Calu3 (cell line): ENCODE measurements around the gene SLC5A10. TPM values are rescaled to one million over a fixed set of nuclear protein-coding genes. Genes with fewer than 3 reads are reported as not detected.

ENCODE experiments used
- BruUV-seq: library from RNA; stranded (reverse); fragments of 400-500 nt; replicated peaks from 2 replicates; lab custom pipeline; 2021; lab: Mats Ljungman, UMichigan
- CTCF ChIA-PET: fragments of 300-600 bp; sonication (Branson Sonifier 250); formaldehyde crosslinking; loops from one replicate; lab custom pipeline; 2022; ENCODE audit warnings: antibody characterized with exemption; lab: Charles Lee
- DNase-seq: peaks from one replicate; pipeline ENCODE4 v3.0.0; 2022
- H3K27ac Mint-ChIP-seq: one replicate; pipeline ENCODE4 v1.8.0; 2022; ENCODE audit warnings: mixed read lengths; ENCODE audit not compliant: unreplicated experiment
- H3K27me3 Mint-ChIP-seq: one replicate; pipeline ENCODE4 v1.8.0; 2022; ENCODE audit warnings: mixed read lengths; ENCODE audit not compliant: unreplicated experiment
- H3K36me3 Mint-ChIP-seq: one replicate; pipeline ENCODE4 v1.8.0; 2022; ENCODE audit warnings: mild to moderate bottlenecking, moderate library complexity, mixed read lengths; ENCODE audit not compliant: insufficient read depth, unreplicated experiment
- H3K4me1 Mint-ChIP-seq: one replicate; pipeline ENCODE4 v1.8.0; 2022; ENCODE audit warnings: mild to moderate bottlenecking, low read depth, mixed read lengths; ENCODE audit not compliant: unreplicated experiment
- H3K4me3 Mint-ChIP-seq: one replicate; pipeline ENCODE4 v1.8.0; 2022; ENCODE audit warnings: mild to moderate bottlenecking, low read depth, moderate library complexity, mixed read lengths; ENCODE audit not compliant: unreplicated experiment
- H3K9me3 Mint-ChIP-seq: one replicate; pipeline ENCODE4 v1.8.0; 2022; ENCODE audit warnings: low read depth, mixed read lengths; ENCODE audit not compliant: unreplicated experiment
- intact Hi-C: fragments of 100-400 bp; cut with micrococcal nuclease; formaldehyde crosslinking; loops from one replicate; pipeline ENCODE4 v1.10.0; 2022; ENCODE audit not compliant: unreplicated experiment
- total RNA-seq: library from RNA; stranded (reverse); gene quantifications from 2 replicates; pipeline ENCODE4 v1.2.3, GENCODE V29; 2022
- TF ChIP-seq, protein P1 (sequence below): fragments of 200-600 bp; IDR thresholded peaks from one replicate; pipeline ENCODE4 v1.8.0; 2022; ENCODE audit warnings: antibody characterized with exemption; ENCODE audit not compliant: unreplicated experiment

The SLC5A10 gene
- total RNA-seq, 1 experiment from 2014 or later: not detected

DNA sequence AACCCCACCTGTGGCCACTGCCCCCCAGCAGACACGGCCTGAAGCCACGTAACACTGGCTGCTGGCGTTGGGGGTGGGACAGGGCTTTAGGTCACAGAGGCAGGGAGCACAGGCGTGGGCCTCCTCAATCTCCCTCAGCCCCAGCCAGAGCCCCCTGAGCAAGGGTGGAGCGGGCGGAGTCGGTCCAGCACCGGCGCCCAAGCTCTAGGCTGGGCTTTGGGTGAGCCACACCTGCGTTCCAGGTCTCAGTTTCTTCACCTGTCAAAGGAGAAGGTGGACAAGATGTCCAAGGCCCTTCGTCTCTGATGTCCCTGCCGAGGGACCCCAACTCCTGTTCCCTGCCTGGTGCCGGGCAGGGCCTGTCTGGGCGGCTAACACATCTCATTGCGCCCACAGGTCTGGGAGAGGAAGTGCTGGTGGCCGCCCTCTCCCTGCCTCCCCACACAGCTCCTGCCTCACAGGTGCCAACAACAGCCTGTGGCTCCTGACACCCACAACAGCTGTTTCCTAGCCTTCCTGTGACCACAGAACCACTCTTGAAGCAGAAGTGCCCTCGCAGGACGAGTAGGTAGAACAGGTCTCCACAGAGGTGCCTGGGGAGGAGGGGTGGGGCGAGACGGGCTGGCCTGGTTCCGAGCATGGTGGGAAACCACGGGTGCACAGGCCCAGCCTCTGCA, 40.6 kb downstream of the SLC5A10 start:
- H3K27me3 Mint-ChIP-seq: no peaks in the 10 kb centered on the region
- peaks cover 8% of the 10 kb centered on the region for H3K36me3 Mint-ChIP-seq
- no peak for DNase-seq
- CTCF ChIA-PET: no interaction called here
- H3K9me3 Mint-ChIP-seq: no peaks in the 10 kb centered on the region
- BruUV-seq: no TSS peak
- intact Hi-C loops: no loop called here
- peaks cover 16% of the 10 kb centered on the region for H3K4me1 Mint-ChIP-seq
- no peak overlapping the region for H3K27ac Mint-ChIP-seq
- H3K4me3 Mint-ChIP-seq: no peak overlapping the region
- TF ChIP-seq, protein P1, sequence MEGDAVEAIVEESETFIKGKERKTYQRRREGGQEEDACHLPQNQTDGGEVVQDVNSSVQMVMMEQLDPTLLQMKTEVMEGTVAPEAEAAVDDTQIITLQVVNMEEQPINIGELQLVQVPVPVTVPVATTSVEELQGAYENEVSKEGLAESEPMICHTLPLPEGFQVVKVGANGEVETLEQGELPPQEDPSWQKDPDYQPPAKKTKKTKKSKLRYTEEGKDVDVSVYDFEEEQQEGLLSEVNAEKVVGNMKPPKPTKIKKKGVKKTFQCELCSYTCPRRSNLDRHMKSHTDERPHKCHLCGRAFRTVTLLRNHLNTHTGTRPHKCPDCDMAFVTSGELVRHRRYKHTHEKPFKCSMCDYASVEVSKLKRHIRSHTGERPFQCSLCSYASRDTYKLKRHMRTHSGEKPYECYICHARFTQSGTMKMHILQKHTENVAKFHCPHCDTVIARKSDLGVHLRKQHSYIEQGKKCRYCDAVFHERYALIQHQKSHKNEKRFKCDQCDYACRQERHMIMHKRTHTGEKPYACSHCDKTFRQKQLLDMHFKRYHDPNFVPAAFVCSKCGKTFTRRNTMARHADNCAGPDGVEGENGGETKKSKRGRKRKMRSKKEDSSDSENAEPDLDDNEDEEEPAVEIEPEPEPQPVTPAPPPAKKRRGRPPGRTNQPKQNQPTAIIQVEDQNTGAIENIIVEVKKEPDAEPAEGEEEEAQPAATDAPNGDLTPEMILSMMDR: no peak

DNA sequence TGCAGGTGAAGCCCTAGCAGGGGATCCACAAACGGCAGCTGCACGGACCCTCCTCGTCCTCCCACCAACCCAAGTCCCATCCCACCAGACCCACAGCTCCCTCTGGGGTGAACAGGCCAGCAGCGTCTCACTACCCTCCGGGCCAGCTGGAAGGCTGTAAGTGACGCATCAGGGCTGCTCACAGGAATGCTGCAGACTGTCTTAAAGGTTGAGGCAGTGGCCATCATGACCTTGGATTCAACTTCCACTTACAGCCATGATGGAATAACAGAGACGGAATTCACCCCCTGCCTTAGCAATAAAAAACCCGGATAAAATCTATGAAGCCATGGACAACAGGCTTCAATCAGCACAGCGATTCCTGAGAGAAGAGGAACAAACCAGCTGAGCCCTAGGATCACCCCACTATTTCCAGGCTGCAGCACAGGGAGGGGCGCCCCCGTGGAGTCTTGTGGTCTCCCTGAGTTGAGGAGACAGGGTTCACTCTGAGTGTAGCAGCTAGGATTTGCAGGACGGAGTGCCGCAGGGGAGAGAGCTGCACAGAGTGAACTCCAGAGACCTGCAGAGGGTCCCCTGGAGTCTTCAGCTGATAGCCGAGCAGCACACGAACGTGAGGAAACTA, 42.1 kb downstream of the SLC5A10 start:
- Mint-ChIP-seq H3K9me3 (no peaks in the 10 kb centered on the region), H3K27me3 (no peaks in the 10 kb centered on the region), H3K4me3 (no peak overlapping the region), H3K4me1 (peaks cover 6% of the 10 kb centered on the region), H3K27ac (no peak overlapping the region), H3K36me3 (peaks cover 8% of the 10 kb centered on the region)
- CTCF ChIA-PET: no interaction called here
- BruUV-seq: no TSS peak
- DNase-seq: no peak
- TF ChIP-seq, protein P1: no peak
- intact Hi-C loops: no loop called here

DNA sequence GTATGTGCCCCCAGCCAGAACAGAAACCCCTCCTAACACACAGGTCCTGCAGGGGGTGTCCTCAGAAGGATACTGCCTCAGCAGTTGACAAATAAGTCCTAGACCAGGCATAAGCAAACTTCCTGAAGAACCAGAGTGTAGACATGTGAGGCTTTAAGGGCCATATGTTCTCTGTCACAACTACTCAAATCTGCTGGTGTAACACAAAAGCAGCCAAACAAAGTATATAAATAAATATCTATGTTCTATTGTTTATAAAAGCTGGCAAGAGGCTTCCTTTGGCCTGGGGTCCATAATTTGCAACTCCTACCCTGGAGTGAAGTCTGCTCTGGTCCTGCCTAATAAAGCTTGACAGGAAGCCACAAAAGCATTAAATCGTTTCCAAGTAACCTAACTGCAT, 42.7 kb downstream of the SLC5A10 start:
- intact Hi-C loops: no loop called here
- no peak overlapping the region for H3K27ac Mint-ChIP-seq
- H3K9me3 Mint-ChIP-seq: no peaks in the 10 kb centered on the region
- peaks cover 8% of the 10 kb centered on the region for H3K36me3 Mint-ChIP-seq
- peaks cover 6% of the 10 kb centered on the region for H3K4me1 Mint-ChIP-seq
- H3K27me3 Mint-ChIP-seq: no peaks in the 10 kb centered on the region
- no peak overlapping the region for H3K4me3 Mint-ChIP-seq
- DNase-seq: no peak
- no TSS peak for BruUV-seq
- TF ChIP-seq, protein P1: no peak
- CTCF ChIA-PET: no interaction called here

DNA sequence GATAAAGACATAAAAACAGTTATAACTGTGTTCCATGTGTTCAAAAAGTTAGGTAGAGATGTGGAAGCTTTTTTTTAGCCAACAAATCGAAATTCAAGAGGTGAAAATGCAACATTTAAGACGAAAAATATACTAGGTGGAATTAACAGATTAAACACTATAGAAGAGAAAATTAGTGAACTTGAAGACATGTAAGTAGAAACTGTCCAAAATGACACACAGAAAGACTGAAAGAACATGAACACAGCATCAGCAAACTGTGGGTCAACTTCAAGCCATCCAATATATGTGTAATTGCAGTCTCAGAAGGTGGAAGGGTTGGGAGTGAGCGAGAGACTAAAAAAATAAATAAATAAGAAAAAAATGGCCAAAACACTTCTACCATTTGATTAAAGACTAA, 43.3 kb downstream of the SLC5A10 start:
- Mint-ChIP-seq H3K4me3 (no peak overlapping the region), H3K9me3 (no peaks in the 10 kb centered on the region), H3K27ac (no peak overlapping the region), H3K36me3 (peaks cover 3% of the 10 kb centered on the region), H3K4me1 (peaks cover 6% of the 10 kb centered on the region), H3K27me3 (no peaks in the 10 kb centered on the region)
- TF ChIP-seq, protein P1: no peak
- intact Hi-C loops: no loop called here
- DNase-seq: no peak
- BruUV-seq: no TSS peak
- CTCF ChIA-PET: no interaction called here
